Measurements from ENCODE around the gene WDR62.

The WDR62 gene

DNA sequence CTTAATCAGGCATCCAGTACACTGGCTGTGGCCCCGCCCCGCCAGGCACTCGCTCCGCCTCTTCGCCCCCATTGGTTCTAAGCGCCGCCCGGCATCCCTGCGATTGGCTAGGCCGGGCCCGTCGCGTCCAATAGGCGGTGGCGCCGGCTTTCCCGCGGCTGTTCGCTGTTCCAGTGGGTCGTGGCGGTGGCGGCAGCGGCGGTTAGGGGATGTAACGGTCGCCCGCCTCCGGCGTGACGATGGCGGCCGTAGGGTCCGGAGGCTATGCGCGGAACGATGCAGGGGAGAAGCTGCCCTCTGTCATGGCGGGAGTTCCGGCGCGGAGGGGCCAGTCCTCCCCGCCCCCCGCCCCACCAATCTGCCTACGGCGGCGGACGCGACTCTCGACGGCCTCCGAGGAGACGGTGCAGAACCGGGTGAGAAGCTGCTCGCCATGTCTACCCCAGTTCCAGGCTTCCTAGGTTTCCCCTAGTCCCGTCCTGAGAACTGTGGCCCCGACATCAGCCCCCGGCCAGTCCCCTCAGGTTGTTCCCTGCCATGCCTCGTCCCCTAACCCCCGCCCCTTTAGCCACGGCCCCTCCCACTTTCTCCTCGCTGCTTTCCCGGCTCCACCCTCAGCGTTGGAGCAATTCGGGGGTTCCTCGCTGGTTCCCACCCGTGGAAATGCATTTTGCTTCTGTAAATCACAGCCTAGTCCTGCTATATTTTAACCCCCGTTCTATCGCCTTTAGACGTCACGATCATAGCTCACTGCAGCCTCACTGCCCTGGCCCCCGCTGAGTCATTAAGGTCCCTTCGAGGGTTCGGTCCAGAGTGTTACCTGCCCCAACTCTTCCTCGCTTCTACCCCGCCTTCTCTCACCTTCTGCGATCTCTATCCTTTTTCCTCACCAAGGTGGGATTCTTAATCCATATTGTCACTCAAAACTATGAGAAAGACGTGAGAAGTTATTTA lies at the start of gene WDR62:
WDR62 (plus strand) TSS at position 165 of the 954 bp plus-strand sequence; CDS start at position 240, 75 bp downstream.
- DNase-seq (ENCODE audit: low read depth in 2 of 2), result peak; percentile 88 to 92

DNA sequence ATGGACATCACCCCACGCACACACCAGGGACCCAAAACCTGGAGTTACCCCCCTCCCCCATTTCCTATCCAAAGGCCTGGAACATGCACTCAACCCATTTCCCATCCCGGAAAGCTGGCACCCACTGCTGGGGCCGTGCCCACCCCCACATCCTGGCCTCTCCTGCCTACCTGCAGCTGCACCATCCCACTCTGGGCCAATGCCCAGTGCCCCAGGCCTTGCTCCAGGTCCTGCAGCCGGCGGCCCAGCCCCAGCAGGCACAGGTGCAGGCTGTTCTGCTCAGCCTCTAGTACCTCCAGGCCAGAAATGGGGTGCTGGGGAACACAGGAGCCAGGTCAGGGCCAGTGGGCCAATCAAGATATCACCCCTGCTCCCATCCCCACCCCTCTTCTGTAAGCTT lies 47.7 kb upstream of the WDR62 start:
- no peak for DNase-seq (ENCODE audit: low read depth in 2 of 2)

- DNase-seq (ENCODE audit: low read depth in 2 of 2), result no peak
Observed at GRCh38 chr19:36008336-36008978, 46.2 kb upstream of the WDR62 start, which contains the start of gene SYNE4. Gene SYNE4, minus strand, starts transcription at chr19:36008813. Its CDS starts 132 bp downstream, at chr19:36008681.

DNA sequence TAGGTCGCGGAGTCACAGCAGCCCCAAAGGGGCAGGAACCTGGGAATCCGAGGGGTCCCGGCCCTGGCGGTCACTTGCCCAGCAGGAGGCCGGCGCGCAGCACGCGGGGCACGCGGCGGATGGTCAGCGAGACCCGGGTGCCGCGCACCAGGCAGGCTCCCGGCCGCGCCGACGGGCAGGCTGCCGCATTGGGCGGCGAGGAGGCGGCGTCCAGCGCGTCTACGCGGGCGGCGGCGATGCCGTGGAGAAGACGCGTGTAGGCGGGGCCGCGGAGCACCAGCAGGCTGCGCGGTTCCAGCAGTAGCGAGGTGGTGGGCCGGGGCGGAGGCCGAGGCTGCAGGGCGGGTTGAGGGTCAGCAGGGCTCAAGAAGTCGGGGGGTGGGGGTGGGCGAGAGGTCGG lies 45.5 kb upstream of the WDR62 start:
- no peak for DNase-seq (ENCODE audit: low read depth in 2 of 2)

- no peak for DNase-seq (ENCODE audit: low read depth in 2 of 2)
Observed at GRCh38 chr19:36009633-36010379, 44.9 kb upstream of the WDR62 start.

GRCh38 chr19:36010402-36010801 lies 44.3 kb upstream of the WDR62 start:
- no peak for DNase-seq (ENCODE audit: low read depth in 2 of 2)

GRCh38 chr19:36013280-36014011 lies 41.3 kb upstream of the WDR62 start:
- no peak for DNase-seq (ENCODE audit: low read depth in 2 of 2)

DNA sequence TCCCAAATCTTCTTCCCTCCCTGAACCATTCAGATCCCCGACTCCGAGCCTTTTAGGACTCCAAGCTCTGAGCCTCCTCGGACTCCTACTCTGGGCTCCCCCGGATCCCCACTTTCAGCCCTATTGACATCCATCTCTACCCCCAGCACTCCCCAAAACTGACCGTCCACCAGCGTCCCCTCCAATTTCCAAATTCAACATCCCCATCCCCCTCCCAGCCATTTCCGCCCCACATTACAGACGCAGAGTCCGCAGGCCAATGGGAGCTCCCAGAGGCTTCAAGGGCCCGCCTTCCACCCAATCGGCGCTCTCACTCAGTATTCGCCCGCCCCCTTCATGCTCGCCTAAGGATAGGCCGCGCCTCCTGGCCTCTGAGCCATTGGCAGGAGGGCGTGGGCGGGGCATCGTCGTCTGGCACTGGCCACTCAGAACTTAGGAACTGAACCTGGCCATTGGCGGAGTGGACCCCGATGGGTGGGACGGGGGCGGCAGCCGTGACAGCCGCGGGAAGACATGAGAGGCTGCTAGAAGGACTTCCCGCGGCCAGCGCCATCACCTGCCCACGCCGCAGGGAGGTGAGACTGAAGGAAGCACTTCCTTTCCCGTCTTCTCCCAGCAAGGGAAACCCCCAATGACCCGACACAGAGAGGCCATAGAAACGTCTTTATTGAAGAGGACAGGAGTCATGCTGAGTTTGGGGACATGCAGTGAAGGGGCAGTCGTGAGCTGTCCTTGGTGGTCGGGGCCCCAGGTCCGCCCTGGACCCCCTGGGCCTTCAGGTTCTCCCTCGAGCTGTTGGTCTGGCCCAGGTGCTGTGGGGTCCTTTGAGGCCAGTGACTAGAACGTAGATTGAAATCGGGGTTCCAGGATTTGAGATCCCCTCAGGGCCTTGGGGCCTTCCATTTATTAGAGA lies 40.4 kb upstream of the WDR62 start, which contains the start of gene ALKBH6:
ALKBH6 (minus strand) TSS at position 202 of the 913 bp plus-strand sequence. CDS start 816 bp downstream, outside the sequence.
- peak; percentile 97 to 99 for DNase-seq (ENCODE audit: low read depth in 2 of 2)

- no peak for DNase-seq (ENCODE audit: low read depth in 2 of 2)
Observed at GRCh38 chr19:36019061-36019670, 35.5 kb upstream of the WDR62 start.

- no peak for DNase-seq (ENCODE audit: low read depth in 2 of 2)
Observed at GRCh38 chr19:36023432-36023831, 31.3 kb upstream of the WDR62 start.

GRCh38 chr19:36025541-36025940 lies 29.2 kb upstream of the WDR62 start:
- DNase-seq (ENCODE audit: low read depth in 2 of 2), result no peak

- DNase-seq (ENCODE audit: low read depth in 2 of 2), result no peak
Observed at GRCh38 chr19:36026091-36026876, 28.4 kb upstream of the WDR62 start.

DNA sequence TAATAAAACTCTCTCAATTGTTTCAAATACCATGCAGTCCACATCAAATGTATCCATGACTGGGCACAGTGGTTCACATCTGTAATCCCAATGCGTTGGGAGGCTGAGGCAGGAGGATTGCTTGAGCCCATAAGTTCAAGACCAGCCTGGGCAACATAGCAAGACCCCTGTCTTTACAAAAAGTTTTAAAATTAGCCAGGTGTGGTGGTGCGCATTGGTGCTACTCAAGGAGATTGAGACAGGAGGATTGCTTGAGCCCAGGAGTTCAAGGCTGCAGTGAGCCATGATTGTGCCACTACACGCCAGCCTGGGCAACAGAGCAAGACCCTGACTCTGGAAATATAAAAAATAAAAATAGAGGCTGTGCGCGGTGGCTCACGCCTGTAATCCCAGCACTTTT lies 27.0 kb upstream of the WDR62 start:
- DNase-seq (ENCODE audit: low read depth in 2 of 2), result no peak

- no peak for DNase-seq (ENCODE audit: low read depth in 2 of 2)
Observed at GRCh38 chr19:36028313-36029041, 26.2 kb upstream of the WDR62 start.

GRCh38 chr19:36030264-36031148 lies 24.2 kb upstream of the WDR62 start:
- no peak for DNase-seq (ENCODE audit: low read depth in 2 of 2)

DNA sequence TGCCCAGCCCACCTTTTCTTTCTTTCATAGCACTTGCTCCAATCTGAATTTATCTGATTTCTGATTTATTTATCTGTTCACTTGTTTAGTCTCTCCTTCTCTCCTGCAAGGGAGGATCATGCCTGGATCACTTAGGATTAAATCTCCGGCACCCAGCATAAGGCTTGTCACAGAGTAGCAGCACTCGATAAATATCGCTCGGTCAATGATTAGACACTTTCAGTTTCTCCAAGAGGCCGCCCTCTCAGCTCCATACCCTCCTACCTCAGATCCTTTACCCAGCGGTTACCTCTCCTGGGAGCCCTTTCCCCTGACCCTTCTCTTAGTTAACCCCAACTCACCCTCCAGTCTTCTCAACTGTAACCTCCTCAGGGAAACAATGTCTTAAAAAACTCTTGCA lies 23.4 kb upstream of the WDR62 start:
- no peak for DNase-seq (ENCODE audit: low read depth in 2 of 2)
